HG03575 (cell line): ENCODE data around the gene PCP4L1.
"Not testable (repeated sequence)": the region's sequence is repeated elsewhere in the genome, so short reads cannot be mapped to it uniquely, and the experiment has no call there.

ENCODE experiments used
- ATAC-seq: cut with Tn5 transposase; IDR thresholded peaks from one replicate; pipeline ENCODE4 v1.9.1; 2021; ENCODE audit not compliant: unreplicated experiment, insufficient number of reproducible peaks, low FRiP score; ENCODE audit errors: extremely low read depth

The PCP4L1 gene

GRCh38 chr1:161227196-161227871 is 31.2 kb upstream of the PCP4L1 start:
- ATAC-seq: no peak

GRCh38 chr1:161228032-161228431 is 30.5 kb upstream of the PCP4L1 start:
- ATAC-seq: no peak

GRCh38 chr1:161229896-161230295 is 28.6 kb upstream of the PCP4L1 start:
- no peak for ATAC-seq

- ATAC-seq: no peak
Observed at GRCh38 chr1:161230762-161231161, 27.8 kb upstream of the PCP4L1 start.

- ATAC-seq: no peak
Observed at GRCh38 chr1:161233102-161233501, 25.4 kb upstream of the PCP4L1 start.

- ATAC-seq: no peak
Observed at GRCh38 chr1:161235957-161236775, 22.4 kb upstream of the PCP4L1 start.

- ATAC-seq: no peak
Observed at GRCh38 chr1:161238039-161238473, 20.5 kb upstream of the PCP4L1 start, which contains the start of gene NR1I3. Gene NR1I3, minus strand, starts transcription at chr1:161238203. Its CDS starts 1,638 bp downstream, at chr1:161236565.

- ATAC-seq: no peak
Observed at GRCh38 chr1:161241682-161242081, 16.9 kb upstream of the PCP4L1 start.

GRCh38 chr1:161242313-161242712 is 16.2 kb upstream of the PCP4L1 start:
- no peak for ATAC-seq

GRCh38 chr1:161244888-161245287 is 13.7 kb upstream of the PCP4L1 start:
- no peak for ATAC-seq

GRCh38 chr1:161250100-161250499 is 8.4 kb upstream of the PCP4L1 start:
- ATAC-seq: not testable (repeated sequence)

GRCh38 chr1:161250829-161251228 is 7.7 kb upstream of the PCP4L1 start:
- ATAC-seq: no peak

GRCh38 chr1:161251579-161251978 is 7.0 kb upstream of the PCP4L1 start:
- no peak for ATAC-seq

- not testable (repeated sequence) for ATAC-seq
Observed at GRCh38 chr1:161255302-161255701, 3.2 kb upstream of the PCP4L1 start.

- ATAC-seq: not testable (repeated sequence)
Observed at GRCh38 chr1:161255955-161256520, 2.5 kb upstream of the PCP4L1 start.

- ATAC-seq: not testable (repeated sequence)
Observed at GRCh38 chr1:161257109-161257508, 1.4 kb upstream of the PCP4L1 start.

GRCh38 chr1:161259345-161259702 is 779 bp downstream of the PCP4L1 start:
- no peak for ATAC-seq

- no peak for ATAC-seq
Observed at GRCh38 chr1:161259765-161260164, 1.2 kb downstream of the PCP4L1 start.

GRCh38 chr1:161260376-161261260 is 2.1 kb downstream of the PCP4L1 start:
- ATAC-seq: no peak
